ENCODE measurements around the gene LY6G6C.
"Not testable (repeated sequence)": the region's sequence is repeated elsewhere in the genome, so short reads cannot be mapped to it uniquely, and the experiment has no call there.

The LY6G6C gene

DNA sequence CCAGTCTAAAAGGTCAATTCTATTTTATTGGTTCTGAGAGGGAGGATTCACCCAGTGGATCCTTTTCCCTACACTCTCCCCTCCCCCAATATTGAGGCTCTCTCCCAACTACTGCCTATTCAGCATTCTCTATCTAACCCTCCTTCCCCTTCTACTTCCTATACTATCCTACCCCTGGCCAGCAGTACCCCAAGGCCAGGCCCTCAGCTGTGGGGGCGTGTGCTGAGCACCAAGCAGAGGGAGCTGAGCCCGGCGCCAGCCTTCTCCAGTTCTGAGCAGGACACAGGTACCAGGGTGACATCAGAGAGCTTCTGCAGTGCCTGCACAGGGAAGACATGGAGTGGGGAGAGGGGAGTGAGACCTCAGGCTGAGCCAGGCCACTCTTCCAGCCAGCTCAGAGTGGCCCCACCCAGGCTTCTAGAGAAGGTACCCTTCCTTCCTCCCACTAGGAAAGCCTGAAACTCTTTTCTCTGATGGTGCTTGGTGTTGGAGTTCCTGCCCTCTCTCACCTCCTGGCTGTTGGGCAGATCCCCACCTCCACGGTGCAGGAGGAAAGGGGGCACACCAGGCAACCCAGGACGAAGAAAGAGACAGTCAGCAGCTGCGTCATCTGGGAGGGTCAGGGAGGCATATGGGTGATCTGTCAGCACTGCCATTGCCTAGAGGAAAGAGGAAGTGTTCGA, 5.6 kb upstream of the LY6G6C start:
- no peak for DNase-seq (ENCODE audit: low spot score)

DNA sequence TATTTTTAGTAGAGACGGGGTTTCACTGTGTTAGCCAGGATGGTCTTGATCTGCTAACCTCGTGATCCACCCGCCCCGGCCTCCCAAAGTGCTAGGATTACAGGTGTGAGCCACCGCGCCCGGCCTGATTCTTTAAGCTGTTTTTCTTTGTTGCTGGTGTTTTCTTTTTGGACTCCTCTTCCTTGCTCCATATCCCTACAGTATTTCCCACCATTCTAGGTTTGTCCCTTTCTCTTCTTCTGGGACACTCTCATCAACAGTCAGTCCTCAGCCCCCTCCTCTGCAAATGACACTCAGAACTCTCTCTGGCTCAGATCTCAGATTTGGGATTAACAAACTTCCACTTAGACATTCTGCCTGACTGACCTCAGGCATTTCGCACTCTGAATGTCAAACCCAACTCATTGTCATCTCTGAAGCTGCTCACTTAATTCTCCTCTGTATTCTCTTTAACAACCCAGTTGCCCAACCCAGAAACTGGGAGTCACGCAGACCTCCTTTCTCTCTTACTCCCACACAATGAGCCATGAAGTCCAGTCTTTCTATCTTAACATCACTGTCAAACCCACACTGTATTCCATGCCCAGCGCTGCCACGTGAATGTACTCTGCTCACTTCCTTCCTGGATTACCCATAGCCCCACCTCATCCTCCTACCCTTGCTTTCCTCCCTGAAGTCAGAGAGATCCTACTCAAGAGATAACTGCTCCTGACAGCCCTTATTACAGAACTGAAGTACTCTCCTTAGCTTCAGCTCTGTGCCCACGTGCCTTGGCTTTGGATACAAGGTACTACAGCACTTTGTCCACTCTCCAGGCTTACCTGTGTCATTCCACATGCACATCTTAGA, 4.2 kb upstream of the LY6G6C start:
- DNase-seq (ENCODE audit: low spot score) = no peak

DNA sequence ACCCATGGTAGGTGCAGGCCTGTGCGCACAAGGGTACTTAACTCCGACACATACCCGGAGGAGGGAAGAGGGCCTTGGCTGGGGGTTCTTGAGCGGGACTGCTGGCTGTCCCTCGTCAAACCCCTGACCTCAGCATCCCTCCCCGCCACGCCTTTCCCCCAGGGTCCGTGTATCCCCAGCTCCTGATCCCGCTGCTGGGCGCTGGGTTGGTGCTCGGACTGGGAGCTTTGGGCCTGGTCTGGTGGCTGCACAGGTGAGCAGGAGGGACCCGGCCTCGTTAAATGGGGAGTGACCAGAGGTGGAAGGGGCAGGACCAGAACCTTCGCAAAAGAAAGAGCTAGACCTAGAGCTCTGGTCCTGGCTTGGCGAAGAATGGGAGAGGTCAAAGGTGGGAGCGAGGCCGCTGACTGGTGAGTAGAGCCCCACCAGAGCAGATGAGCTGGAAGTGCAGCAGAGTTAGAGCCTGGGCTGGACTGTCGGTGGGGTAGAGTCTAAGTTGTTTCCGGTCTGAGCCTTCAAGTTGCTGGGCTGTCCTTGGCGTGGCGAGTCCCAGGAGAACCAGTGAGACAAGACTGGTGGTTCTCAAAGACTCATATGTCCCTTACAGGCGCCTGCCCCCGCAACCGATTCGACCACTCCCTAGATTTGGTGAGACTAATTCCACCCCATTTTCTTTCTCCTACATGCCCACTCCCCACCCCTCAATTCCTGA, 2.6 kb upstream of the LY6G6C start:
- DNase-seq (ENCODE audit: low spot score) = no peak

DNA sequence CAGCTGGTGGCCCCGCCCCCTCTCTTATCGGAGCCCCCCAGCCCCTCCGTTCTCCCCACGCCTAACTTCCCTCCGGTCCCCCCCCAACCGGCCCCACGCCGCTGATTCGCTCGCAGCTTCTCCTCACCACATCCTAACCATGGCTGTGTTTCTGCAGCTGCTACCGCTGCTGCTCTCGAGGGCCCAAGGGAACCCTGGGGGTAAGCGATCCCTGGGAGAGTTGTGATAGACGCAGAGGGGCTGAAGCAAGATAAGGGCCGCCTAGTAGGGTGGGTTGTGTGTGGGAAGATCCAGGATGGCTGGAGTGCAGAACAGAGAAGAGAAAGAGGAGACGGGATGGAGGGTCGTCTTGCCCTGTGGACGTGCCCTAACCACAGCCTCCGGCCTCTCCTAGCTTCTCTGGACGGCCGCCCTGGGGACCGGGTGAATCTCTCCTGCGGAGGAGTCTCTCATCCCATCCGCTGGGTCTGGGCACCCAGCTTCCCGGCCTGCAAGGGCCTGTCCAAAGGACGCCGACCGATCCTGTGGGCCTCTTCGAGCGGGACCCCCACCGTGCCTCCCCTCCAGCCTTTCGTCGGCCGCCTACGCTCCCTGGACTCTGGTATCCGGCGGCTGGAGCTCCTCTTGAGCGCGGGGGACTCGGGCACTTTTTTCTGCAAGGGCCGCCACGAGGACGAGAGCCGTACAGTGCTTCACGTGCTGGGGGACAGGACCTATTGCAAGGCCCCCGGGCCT, 1.9 kb upstream of the LY6G6C start, which contains the start of gene MPIG6B:
Gene MPIG6B (plus strand): TSS at position 129 of the 735 bp plus-strand sequence. CDS start 11 bp downstream, at position 140.
- no peak for DNase-seq (ENCODE audit: low spot score)

DNA sequence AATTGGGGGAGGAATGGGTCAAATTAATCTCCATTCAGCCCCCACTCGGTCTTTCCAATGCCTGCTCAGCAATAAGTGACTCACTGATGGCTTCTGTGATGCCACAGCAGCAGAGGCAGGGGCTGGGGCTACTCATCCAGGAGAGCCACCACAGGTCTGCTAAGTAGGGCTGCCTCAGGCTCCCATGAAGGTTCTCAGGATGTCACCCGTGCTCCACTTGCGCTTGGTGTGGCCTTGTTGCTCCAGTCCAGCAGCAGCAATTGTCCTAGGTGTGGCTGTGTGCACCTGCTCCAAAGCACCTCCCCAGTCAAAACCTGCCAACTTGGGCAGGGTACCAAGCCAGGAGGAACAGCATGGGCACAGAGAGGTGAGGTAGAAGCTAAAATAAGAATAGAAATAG, 627 bp upstream of the LY6G6C start:
- no peak for DNase-seq (ENCODE audit: low spot score)

DNA sequence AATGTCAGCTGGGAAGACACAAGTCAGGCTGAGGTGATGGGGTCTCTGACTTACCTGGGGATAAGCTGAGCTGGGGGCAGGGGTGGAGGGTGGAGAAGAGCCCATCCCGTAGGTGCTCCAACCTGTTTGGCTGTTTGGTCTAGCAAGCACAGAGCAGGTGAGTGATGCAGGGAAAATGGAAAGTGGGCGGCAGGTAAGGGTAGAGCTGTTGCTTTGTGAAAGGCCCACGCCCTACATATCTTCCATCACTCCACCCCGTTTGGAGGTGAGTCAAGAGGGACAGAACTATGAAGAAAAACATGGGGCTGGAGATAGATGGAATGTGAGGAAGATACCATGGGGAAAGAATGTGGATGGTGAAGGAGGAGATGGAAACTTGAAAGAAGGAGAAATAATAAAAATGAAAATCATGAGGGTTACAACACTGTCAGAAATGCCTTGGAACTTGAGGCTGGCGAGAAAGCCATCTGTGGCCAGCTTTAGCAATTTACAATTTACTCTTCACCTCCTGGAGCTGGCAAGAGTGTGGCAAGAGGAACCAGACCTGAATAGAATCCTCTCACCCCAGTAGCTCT, 1.3 kb downstream of the LY6G6C start:
- DNase-seq (ENCODE audit: low spot score) = no peak

DNA sequence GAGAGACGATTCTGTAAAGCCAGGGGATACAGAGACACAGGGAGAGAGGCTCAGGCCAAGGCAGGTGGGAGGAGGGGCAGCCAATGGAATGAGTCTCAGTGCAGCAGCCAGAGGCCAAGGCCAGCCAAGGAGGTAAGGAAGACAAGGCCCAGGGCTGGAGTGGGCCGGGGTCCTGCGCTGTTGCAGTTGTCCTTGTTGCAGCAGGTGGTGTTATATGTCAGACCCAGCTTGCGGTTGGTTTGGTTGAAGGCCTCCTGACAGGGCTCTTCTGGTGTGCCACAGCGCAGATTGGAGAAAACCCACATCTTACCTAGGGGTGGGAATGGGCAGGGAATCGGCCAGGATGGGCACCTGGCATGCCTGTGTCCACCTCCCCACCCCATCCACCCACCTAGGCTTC, 2.5 kb downstream of the LY6G6C start:
- DNase-seq (ENCODE audit: low spot score) = no peak

DNA sequence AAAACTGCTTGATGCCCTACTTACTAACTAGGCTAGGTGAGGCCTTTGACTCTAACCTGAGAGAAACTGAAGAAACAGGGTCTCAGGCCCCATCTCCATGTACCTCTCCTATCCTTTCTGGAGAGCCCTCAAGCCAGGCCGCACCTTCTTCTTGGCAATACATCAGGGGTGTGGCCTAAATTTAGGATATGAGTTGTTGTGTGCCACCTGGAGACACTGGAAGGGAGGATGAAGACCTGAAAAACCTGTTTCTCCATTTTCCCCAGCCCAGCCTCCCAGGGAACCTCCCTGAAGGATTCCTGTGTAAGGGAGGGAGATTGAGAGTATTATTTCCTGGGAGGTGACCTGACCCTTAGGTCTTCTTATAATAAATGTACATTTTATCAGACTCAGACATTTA, 3.3 kb downstream of the LY6G6C start:
- DNase-seq (ENCODE audit: low spot score) = no peak

DNA sequence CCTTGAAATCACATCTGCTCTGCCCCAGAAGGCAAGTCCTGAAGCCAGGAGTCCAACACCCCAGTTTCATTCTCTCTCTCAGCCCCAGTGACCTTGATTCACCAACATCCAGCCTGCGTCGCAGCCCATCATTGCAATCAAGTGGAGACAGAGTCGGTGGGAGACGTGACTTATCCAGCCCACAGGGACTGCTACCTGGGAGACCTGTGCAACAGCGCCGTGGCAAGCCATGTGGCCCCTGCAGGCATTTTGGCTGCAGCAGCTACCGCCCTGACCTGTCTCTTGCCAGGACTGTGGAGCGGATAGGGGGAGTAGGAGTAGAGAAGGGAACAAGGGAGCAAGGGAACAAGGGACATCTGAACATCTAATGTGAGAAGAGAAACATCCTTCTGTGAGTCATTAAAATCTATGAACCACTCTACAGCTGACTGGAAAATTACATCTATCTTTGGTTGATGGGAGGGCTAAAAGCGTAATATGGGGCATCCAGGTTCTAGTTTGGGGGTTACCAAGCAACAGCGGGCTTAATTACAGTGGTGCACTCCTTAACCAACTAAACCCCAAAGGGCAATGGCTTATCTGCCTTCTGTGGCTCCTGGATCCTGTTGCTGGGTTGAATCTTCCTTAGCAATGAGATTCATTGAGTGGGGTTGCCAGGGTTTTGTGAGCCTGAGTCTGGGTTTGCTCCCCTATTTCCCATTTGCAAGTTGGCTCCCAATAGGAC, 3.9 kb downstream of the LY6G6C start:
- DNase-seq (ENCODE audit: low spot score) = no peak

DNA sequence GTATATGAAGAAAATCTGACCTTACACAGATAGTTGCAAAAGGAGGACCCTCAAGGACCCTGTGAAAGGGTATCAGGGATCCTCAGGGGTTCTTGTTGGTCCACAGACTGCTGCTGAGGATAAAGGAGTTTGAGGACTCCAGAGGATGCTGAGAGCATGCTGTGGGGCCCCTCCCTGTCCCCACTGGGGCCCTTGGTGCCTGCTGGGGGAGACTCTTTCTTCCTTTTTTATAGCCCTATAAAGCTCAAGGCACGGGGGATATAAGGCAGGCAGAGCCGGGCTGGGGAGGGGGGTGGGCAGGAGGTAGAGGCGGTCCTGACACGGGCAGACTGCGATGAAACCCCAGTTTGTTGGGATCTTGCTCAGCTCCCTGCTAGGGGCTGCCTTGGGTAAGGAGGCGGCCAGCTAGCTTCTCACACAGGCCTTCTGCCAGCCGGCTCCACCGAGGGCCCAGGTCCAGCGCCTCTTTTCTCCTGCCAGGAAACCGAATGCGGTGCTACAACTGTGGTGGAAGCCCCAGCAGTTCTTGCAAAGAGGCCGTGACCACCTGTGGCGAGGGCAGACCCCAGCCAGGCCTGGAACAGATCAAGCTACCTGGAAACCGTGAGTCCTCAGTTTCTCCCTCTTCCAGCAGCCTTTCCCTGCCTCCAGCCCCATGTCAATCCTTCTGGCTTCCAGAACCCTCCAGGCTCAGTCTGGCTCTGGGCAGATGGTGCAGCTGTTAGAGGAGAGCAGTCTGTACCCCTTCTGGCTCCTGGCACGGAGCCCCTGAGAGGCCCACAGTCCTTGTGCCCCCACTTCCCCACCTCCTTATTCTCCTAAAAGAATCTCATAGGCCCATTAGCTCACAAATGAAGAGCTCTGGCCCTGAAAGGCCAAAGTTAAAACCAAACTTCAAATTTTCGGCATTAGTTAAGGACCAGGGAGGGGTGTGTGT, 6.3 kb downstream of the LY6G6C start, which contains the start of gene LY6G6D:
Gene LY6G6D (plus strand): TSS at position 327 of the 937 bp plus-strand sequence. CDS start 8 bp downstream, at position 335.
- no peak for DNase-seq (ENCODE audit: low spot score)

DNA sequence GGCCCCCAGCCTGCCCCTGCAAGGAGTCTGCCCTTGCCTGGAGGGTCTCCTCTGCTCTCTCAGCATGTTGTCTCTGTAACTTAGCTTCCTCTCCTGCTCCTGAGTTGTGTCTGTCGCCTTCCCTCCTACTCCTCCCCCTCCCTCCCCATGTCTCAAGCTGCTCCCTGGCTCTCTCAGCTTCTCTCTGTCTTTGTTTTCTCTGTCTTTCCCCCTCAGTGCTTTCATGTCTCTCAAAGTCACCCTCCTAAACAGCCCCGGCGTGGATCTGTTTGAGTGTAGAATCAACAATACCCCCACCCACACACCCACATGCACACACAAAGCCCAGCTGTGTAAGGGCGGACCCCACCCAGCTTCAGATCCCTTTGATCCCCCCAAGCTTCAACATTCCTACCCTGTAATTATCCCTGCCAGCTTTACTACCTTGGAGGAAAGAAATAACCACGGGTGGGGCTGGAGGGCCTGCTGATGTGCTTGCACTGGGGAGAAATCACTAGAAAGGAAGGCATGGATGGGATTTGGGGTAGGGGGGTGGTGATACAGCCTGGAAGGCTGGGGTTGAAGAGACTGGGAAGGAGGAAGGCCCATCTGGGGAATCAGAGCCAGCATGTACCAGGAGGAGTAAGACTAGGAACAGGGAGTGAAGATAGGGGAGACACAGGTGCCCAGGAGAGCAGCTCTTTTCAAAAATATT, 7.4 kb downstream of the LY6G6C start:
- no peak for DNase-seq (ENCODE audit: low spot score)

DNA sequence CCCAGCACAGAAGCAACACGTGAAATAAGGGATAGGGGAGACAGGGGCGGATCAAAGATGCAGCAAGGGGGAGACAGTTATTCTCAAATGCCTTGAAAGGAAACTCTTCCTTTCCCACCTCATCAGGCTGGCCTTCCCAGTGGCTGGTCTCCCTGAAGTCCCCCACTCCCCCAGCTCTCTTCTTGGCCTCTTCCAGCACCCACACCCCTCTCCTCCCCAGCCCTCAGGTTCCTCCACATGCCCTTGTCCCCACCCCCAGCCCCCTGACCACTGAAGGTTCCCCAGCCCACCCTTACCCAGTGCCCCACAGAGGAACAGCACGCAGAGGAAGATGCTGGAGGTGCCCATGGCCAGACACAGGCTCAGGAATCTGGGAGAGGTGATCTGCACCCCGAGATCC, 8.1 kb downstream of the LY6G6C start:
- no peak for DNase-seq (ENCODE audit: low spot score)

DNA sequence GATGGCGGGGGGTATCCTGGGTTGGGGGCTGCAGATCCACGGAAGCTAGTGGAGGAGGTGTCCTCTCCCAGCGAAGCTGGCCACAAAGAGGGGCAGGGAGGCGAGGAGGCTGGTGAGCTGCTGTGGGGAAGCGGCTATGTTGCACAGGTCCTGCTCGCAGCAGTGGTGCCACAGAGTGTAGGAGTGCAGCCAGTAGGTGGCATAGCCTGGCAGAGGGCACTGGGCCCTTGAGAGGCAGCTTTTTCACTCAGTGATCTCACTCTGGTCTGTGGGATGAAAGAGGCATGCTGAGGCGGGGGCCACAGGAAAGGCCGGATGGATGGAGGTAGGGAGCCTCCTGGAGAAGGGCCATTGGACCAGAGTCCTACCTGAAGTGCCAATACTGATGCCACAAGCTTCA, 9.2 kb downstream of the LY6G6C start:
- DNase-seq (ENCODE audit: low spot score) = no peak

DNA sequence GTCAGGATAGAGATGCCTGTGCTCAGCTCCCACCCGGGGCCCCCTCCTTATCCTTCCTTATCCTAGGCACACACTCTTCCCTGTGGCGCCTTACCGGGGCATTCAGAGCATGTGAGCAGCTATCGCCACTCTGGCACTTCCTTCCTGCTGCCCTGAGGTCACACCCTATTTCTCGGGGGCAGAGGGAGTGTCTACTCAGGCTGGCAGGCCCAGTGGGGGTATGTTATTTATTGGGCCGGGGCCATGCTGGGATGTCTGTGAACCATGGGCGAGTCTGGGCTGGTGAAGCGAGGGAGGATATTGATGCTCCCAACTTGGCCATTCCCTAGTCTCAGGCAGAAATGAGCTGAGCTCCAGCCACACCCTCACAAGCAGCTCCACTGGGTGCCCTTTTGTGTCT, 10.3 kb downstream of the LY6G6C start:
- no peak for DNase-seq (ENCODE audit: low spot score)

DNA sequence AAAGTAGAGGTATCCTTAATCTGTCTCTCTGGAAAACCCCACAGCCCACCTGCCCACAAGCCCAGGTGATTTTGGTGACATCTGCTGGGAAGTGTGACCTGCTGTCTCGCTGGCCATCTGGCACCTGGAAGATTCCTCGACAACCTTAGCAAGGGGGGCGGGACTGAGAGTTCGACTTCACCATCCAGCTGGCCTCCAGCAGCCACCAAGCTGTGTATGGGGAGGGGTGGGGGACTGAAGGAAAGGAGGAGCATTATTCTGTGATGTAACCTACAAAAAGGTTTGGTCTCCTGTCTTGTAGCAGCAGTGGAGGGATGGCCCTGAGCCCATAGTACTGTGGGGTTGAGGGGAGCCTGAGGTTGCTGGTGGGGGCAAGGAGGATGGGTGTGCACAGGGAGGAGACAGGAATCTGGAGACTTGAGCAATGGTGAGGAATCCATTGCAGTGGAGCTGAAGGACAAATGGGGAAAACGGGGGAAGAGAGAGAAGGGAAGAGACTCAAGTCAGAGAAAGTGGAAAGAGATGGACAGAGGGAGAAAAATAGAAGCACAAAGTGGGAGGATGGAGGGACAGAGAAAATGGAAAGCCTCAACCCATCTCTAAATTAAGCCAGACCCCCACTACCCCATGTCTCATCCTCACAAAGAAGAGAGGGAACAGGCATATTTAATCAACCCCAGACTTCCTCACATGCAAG, 10.9 kb downstream of the LY6G6C start:
- no peak for DNase-seq (ENCODE audit: low spot score)

DNA sequence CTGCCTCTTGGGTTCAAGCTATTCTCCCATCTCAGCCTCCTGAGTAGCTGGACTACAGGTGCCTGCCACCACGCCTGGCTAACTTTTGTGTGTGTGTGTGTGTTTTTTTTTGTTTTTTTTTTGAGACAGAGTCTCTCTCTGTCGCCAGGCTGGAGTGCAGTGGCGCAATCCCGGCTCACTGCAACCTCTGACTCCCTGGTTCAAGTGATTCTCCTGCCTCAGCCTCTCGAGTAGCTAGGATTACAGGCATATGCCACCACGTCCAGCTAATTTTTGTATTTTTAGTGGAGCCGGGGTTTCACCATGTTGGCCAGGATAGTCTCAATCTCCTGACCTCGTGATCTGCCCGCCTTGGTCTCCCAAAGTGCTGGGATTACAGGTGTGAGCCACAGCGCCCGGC, 12.4 kb downstream of the LY6G6C start:
- DNase-seq (ENCODE audit: low spot score) = not testable (repeated sequence)

DNA sequence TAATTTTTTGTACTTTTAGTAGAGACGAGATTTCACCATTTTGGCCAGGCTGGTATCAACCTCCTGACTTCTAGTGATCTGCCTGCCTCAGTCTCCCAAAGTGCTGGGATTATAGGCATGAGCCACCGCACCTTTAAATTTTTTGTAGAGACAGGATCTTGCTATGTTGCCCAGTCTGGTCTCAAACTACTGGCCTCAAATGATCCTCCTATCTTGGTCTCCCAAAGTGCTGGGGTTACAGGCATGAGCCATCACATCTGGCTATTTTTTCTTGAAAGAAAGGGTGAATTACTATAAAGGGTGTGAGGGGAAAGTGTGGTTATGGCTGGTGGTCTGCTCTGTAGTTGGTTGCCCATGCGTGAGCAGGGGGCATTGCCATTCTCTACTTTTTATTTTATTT, 13.3 kb downstream of the LY6G6C start:
- no peak for DNase-seq (ENCODE audit: low spot score)

DNA sequence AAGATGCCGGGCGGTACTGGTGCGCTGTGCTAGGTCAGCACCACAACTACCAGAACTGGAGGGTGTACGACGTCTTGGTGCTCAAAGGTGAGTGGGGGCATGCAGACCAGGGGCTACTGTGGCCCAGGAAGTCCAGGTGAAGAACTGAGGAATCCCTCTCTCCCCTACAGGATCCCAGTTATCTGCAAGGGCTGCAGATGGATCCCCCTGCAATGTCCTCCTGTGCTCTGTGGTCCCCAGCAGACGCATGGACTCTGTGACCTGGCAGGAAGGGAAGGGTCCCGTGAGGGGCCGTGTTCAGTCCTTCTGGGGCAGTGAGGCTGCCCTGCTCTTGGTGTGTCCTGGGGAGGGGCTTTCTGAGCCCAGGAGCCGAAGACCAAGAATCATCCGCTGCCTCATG, 13.8 kb downstream of the LY6G6C start:
- no peak for DNase-seq (ENCODE audit: low spot score)

DNA sequence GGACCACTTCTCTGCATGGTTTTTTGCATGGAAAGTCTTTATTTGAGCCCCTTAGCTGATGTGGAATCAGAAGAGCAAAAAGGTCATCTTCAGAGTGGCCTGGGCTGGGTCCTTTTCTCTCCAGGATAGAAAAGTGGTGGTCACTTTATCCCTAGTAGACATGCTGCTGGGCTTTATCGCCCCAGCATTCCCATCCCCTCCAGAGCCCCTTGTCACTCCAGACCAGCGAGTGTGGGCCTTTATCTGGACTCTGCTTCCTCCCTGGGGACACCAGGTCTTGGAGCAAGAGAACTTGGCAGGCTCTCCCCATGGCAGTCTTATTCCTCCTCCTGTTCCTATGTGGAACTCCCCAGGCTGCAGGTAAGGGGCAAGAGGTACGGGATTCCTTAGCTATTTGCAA, 14.9 kb downstream of the LY6G6C start, which contains the start of gene LY6G6F:
Gene LY6G6F (plus strand): TSS at position 268 of the 400 bp plus-strand sequence. CDS start 41 bp downstream, at position 309.
- DNase-seq (ENCODE audit: low spot score) = no peak
